ENCODE measurements around the gene OR4E1. TPM values are rescaled to one million over a fixed set of nuclear protein-coding genes. Genes with fewer than 3 reads are reported as not detected.

The OR4E1 gene
- total and polyA plus RNA-seq, 7 donors, result not detected

- 55 to 95% methylated on average over 1 of the region's 1 CpG for WGBS, 2 donors
- H3K4me1 ChIP-seq, result no peaks in the 10 kb centered on the region
- no peak for TF ChIP-seq EP300 (IDR thresholded peaks at IDR 0.05)
- TF ChIP-seq CTCF (IDR thresholded peaks at IDR 0.05), result no peak
- no peak for TF ChIP-seq POLR2A (IDR thresholded peaks at IDR 0.05)
- TF ChIP-seq POLR2AphosphoS5 (IDR thresholded peaks at IDR 0.05), result no peak
- H3K27ac ChIP-seq, result no peak overlapping the region
- H3K27me3 ChIP-seq, result no peaks in the 10 kb centered on the region
- no peak overlapping the region for H3K4me3 ChIP-seq
- H3K36me3 ChIP-seq, result no peaks in the 10 kb centered on the region
- no peak for DNase-seq
- no peaks in the 10 kb centered on the region for H3K9me3 ChIP-seq
- intact Hi-C loops (cut with DNase I), result no loop called here
These were observed 16.6 kb downstream of the OR4E1 start for GRCh38 chr14:21656980-21657379.

- Histone ChIP-seq H3K9me3 (no peaks in the 10 kb centered on the region), H3K4me3 (no peak overlapping the region), H3K27ac (no peak overlapping the region), H3K4me1 (no peaks in the 10 kb centered on the region), H3K27me3 (no peaks in the 10 kb centered on the region), H3K36me3 (no peaks in the 10 kb centered on the region)
- 88 to 92% methylated on average over 5 of the region's 5 CpGs for WGBS, 2 donors
- intact Hi-C loops (cut with DNase I), result no loop called here
- DNase-seq, result no peak
- TF ChIP-seq POLR2A (IDR thresholded peaks at IDR 0.05), result no peak
These were observed 19.4 kb downstream of the OR4E1 start for GRCh38 chr14:21654215-21654614.

- H3K4me1 ChIP-seq, result no peaks in the 10 kb centered on the region
- H3K4me3 ChIP-seq, result no peak within 1 kb of the TSS
- intact Hi-C loops (cut with DNase I), result no loop called here
- H3K9me3 ChIP-seq, result no peaks in the 10 kb centered on the region
- DNase-seq, result no peak
- H3K27ac ChIP-seq, result no peak within 1 kb of the TSS
- H3K36me3 ChIP-seq, result no peaks in the 10 kb centered on the region
- no peaks in the 10 kb centered on the region for H3K27me3 ChIP-seq
- 30 to 67% methylated on average over 2 of the region's 2 CpGs for WGBS, 2 donors
- TF ChIP-seq EP300 (IDR thresholded peaks at IDR 0.05) (no peak), POLR2AphosphoS5 (IDR thresholded peaks at IDR 0.05) (no peak), CTCF (IDR thresholded peaks at IDR 0.05) (no peak), POLR2A (IDR thresholded peaks at IDR 0.05) (no peak)
These were observed 20.2 kb downstream of the OR4E1 start, which contains the start of gene OR4E2 for GRCh38 chr14:21653331-21653885. Gene OR4E2 (plus strand): TSS chr14:21653835. CDS start chr14:21665083, 11,248 bp downstream.

GRCh38 chr14:21652209-21652808, 21.3 kb downstream of the OR4E1 start:
- H3K9me3 ChIP-seq, result no peaks in the 10 kb centered on the region
- no peaks in the 10 kb centered on the region for H3K36me3 ChIP-seq
- TF ChIP-seq EP300 (IDR thresholded peaks at IDR 0.05), result no peak
- no peak for TF ChIP-seq POLR2AphosphoS5 (IDR thresholded peaks at IDR 0.05)
- TF ChIP-seq CTCF (IDR thresholded peaks at IDR 0.05), result no peak
- TF ChIP-seq POLR2A (IDR thresholded peaks at IDR 0.05), result no peak
- intact Hi-C loops (cut with DNase I), result no loop called here
- H3K27me3 ChIP-seq, result no peaks in the 10 kb centered on the region
- no peak overlapping the region for H3K4me3 ChIP-seq
- DNase-seq, result no peak
- WGBS, 2 donors, result 8 to 51% methylated on average over 1 of the region's 1 CpG
- H3K4me1 ChIP-seq, result no peaks in the 10 kb centered on the region
- H3K27ac ChIP-seq, result no peak overlapping the region

- no peak for TF ChIP-seq CTCF (IDR thresholded peaks at IDR 0.05)
- no peak for TF ChIP-seq POLR2AphosphoS5 (IDR thresholded peaks at IDR 0.05)
- TF ChIP-seq EP300 (IDR thresholded peaks at IDR 0.05), result no peak
- TF ChIP-seq POLR2A (IDR thresholded peaks at IDR 0.05), result no peak
- peaks cover 0 to 5% (median 0%) of the 10 kb centered on the region in 3 donors for H3K27me3 ChIP-seq
- H3K4me1 ChIP-seq, result no peaks in the 10 kb centered on the region
- no peak for DNase-seq
- H3K9me3 ChIP-seq, result no peaks in the 10 kb centered on the region
- H3K4me3 ChIP-seq, result no peak overlapping the region
- no peak overlapping the region for H3K27ac ChIP-seq
- no peaks in the 10 kb centered on the region for H3K36me3 ChIP-seq
- intact Hi-C loops (cut with DNase I), result no loop called here
These were observed 26.2 kb downstream of the OR4E1 start for GRCh38 chr14:21647380-21647779.

Data from sigmoid colon (tissue), 7 donors.